Mucosa of descending colon (tissue), 3 donors: Measurements from ENCODE around the gene NR3C2. TPM values are rescaled to one million over a fixed set of nuclear protein-coding genes. Genes with fewer than 3 reads are reported as not detected.

ENCODE experiments used
- ATAC-seq: fragments of 200-7000 bp; cut with Tn5 transposase; one replicate; pipeline ENCODE4 v1.9.1; 2020; ENCODE audit warnings: mild to moderate bottlenecking, moderate library complexity
- DNase-seq, 3 donors: peaks; one replicate each; pipeline ENCODE4 v3.0.0-alpha.2; 2020
- H3K36me3 ChIP-seq: fragments of 200-600 bp; one replicate; pipeline ENCODE4 v1.8.0; 2021; ENCODE audit warnings: low read depth, mild to moderate bottlenecking
- H3K4me1 ChIP-seq: fragments of 200-600 bp; one replicate; pipeline ENCODE4 v1.8.0; 2021; ENCODE audit warnings: low read depth, mild to moderate bottlenecking
- H3K4me3 ChIP-seq: fragments of 200-600 bp; one replicate; pipeline ENCODE4 v1.8.0; 2021; ENCODE audit warnings: mild to moderate bottlenecking
- H3K9me3 ChIP-seq: fragments of 200-600 bp; one replicate; pipeline ENCODE4 v1.8.0; 2021; ENCODE audit warnings: mild to moderate bottlenecking
- intact Hi-C, 2 donors: fragments of 100-400 bp; cut with DNase I in 1 of 2; cut with micrococcal nuclease in 1 of 2; formaldehyde crosslinking; loops; one replicate each; pipeline versions ENCODE4 v1.11.0 to v1.11.1; 2022; cut with DNase I, micrococcal nuclease
- total RNA-seq, 3 donors: library from RNA; stranded (reverse); fragmentation: NEBNext Ultra II Directional in 2 of 3; extraction: Animal tissue kit (Norgen Biotek cat#: 25700) in 2 of 3; gene quantifications; one replicate each; pipeline versions ENCODE4 v1.2.1 to v1.2.4, GENCODE V29; 2021 to 2023
- TF ChIP-seq, protein P1 (sequence below): fragments of 200-600 bp; IDR thresholded peaks from one replicate; pipeline ENCODE4 v1.8.0; 2022; ENCODE audit warnings: antibody characterized with exemption, mild to moderate bottlenecking
- donor health status: DM: no; HTN: no; CAD: no; lungs with moderate emphysema.
- donor health status: DM: no; HTN: no; CAD: no.
- donor health status: DM: no; HTN: yes; CAD: no.

The NR3C2 gene
- total RNA-seq, 3 donors from 2014 or later = 86.5 to 205 (median 108) TPM

- H3K36me3 ChIP-seq = no peaks in the 10 kb centered on the region
- intact Hi-C loops = no loop called here
- TF ChIP-seq, protein P1, sequence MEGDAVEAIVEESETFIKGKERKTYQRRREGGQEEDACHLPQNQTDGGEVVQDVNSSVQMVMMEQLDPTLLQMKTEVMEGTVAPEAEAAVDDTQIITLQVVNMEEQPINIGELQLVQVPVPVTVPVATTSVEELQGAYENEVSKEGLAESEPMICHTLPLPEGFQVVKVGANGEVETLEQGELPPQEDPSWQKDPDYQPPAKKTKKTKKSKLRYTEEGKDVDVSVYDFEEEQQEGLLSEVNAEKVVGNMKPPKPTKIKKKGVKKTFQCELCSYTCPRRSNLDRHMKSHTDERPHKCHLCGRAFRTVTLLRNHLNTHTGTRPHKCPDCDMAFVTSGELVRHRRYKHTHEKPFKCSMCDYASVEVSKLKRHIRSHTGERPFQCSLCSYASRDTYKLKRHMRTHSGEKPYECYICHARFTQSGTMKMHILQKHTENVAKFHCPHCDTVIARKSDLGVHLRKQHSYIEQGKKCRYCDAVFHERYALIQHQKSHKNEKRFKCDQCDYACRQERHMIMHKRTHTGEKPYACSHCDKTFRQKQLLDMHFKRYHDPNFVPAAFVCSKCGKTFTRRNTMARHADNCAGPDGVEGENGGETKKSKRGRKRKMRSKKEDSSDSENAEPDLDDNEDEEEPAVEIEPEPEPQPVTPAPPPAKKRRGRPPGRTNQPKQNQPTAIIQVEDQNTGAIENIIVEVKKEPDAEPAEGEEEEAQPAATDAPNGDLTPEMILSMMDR = no peak
- no peak for DNase-seq
- H3K4me3 ChIP-seq = no peak overlapping the region
- peaks cover 12% of the 10 kb centered on the region for H3K4me1 ChIP-seq
- peak; percentile 64 for ATAC-seq
- no peaks in the 10 kb centered on the region for H3K9me3 ChIP-seq
Measured at GRCh38 chr4:148289740-148290139, 152.5 kb downstream of the NR3C2 start.

DNA sequence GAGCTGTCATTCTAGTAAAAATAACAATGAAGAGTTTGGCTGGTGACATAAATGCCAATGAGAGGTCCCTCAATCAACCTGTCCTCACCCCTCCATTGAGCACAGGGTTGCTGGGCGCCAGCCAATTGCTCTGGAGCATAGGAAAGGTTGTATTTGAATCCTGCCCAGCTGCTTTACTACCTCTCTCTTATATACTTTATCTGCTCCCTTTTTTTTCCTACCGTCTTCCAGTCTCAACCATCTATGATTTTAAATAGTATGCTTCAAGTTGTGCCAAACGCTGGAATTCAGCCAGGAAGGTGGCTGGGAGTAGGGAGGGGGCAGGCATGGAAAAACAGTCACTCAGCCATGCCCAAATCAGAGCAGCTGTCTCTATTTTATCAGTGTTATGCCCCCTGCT, 153.8 kb downstream of the NR3C2 start:
- intact Hi-C loops = no loop called here

GRCh38 chr4:148287111-148287510, 155.1 kb downstream of the NR3C2 start:
- TF ChIP-seq, protein P1 = no peak
- intact Hi-C loops = no loop called here
- DNase-seq (no peak), ATAC-seq (no peak)
- no peaks in the 10 kb centered on the region for H3K36me3 ChIP-seq
- H3K9me3 ChIP-seq = no peaks in the 10 kb centered on the region
- no peak overlapping the region for H3K4me3 ChIP-seq
- peaks cover 31% of the 10 kb centered on the region for H3K4me1 ChIP-seq

More for the DNA sequence above, 153.8 kb downstream of the NR3C2 start:
- Histone ChIP-seq H3K36me3 (no peaks in the 10 kb centered on the region), H3K4me1 (peaks cover 23% of the 10 kb centered on the region), H3K4me3 (no peak overlapping the region), H3K9me3 (no peaks in the 10 kb centered on the region)
- ATAC-seq (peak; percentile 22), DNase-seq (no peak)
- TF ChIP-seq, protein P1 = no peak

DNA sequence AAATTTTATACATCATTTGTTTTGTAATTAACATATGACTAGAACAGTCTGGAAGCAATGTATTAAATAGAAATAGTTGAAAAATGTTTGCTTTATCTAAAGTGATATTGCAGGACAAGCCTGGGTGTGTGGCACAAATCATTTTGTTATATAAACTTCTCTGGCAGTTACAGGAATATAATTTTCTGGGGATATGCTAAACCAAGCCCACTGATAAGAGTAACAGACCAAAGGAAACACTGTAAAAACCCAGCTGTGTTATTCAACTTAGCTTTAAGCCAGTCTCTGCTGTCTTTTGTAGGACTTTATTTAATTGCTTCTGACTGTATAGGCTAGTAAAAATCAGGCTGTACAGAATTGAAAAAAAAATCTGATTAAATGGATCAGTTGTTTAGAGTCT, 156.2 kb downstream of the NR3C2 start:
- DNase-seq = no peak
- intact Hi-C loops = no loop called here
- TF ChIP-seq, protein P1 = no peak
- Histone ChIP-seq H3K4me1 (peaks cover 31% of the 10 kb centered on the region), H3K36me3 (no peaks in the 10 kb centered on the region), H3K9me3 (no peaks in the 10 kb centered on the region), H3K4me3 (no peak overlapping the region)
- peak; percentile 54 for ATAC-seq

DNA sequence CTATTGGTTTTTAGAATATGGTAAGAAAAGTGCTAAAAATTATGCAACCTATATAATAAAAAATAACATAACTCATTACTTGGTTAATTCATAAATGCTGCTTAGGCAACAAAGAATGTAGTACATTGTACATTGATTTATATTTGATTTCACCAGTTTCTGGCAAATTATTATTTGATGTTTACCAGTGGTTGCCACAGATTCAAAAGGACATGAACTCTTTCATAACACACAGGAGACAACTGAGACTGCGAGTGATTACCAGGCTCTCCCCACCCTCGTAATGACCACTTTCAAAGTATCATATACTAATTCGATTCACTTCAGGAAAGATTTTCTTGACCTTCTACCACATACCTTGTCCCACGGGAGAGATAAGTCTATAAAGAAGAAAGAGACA, 158.5 kb downstream of the NR3C2 start:
- TF ChIP-seq, protein P1 = no peak
- Histone ChIP-seq H3K36me3 (no peaks in the 10 kb centered on the region), H3K4me1 (peaks cover 29% of the 10 kb centered on the region), H3K4me3 (no peak overlapping the region), H3K9me3 (no peaks in the 10 kb centered on the region)
- DNase-seq (no peak), ATAC-seq (no peak)
- intact Hi-C loops = no loop called here

DNA sequence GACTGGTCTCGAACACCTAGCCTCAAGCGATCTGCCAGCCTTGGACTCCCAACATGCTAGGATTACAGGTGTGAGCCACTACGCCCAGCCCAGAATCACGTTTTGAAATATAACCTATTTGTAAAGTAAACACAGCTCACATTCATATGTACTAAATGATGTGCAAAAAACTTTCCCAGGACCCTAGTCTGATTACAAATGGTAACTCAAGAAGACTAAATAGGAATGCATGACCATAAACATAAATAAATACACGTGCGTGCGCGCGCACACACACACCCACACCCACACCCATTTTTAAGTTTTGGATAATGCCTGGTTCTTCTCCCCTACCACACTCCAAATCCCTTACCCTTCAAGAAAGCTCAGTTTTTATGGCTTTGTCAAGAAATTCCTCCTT, 163.9 kb downstream of the NR3C2 start:
- Histone ChIP-seq H3K4me1 (peaks cover 7% of the 10 kb centered on the region), H3K9me3 (no peaks in the 10 kb centered on the region), H3K4me3 (no peak overlapping the region), H3K36me3 (no peaks in the 10 kb centered on the region)
- DNase-seq (no peak), ATAC-seq (no peak)
- intact Hi-C loops = no loop called here
- TF ChIP-seq, protein P1 = no peak
